Measurements from ENCODE around the gene NUCKS1. TPM values are rescaled to one million over a fixed set of nuclear protein-coding genes. Genes with fewer than 3 reads are reported as not detected.

Gene NUCKS1
- total RNA-seq, 1 experiment from 2014 or later: 276 TPM

- CTCF ChIA-PET: interaction anchor here (0.8 to 1.4 kb wide), 2 partner anchors 11 to 45 kb away, joined by 3 to 4 read pairs; partner anchors contain the start of gene SLC45A3
- H3K9me3 Mint-ChIP-seq (ENCODE audit: low read depth, unreplicated experiment): no peaks in the 10 kb centered on the region
- peaks cover 26% of the 10 kb centered on the region for H3K36me3 Mint-ChIP-seq (ENCODE audit: insufficient read depth, unreplicated experiment)
- H3K4me1 Mint-ChIP-seq (ENCODE audit: low read depth, unreplicated experiment): peaks cover 78% of the 10 kb centered on the region
- DNase-seq: no peak
- H3K27ac Mint-ChIP-seq (ENCODE audit: unreplicated experiment): peak overlapping the region; percentile 61
- peak overlapping the region; percentile 18 for H3K4me3 Mint-ChIP-seq (ENCODE audit: low read depth, unreplicated experiment)
- BruUV-seq (replicated peaks): no TSS peak
- no peaks in the 10 kb centered on the region for H3K27me3 Mint-ChIP-seq (ENCODE audit: unreplicated experiment)
- intact Hi-C loops (cut with micrococcal nuclease; ENCODE audit: unreplicated experiment): no loop called here
- TF ChIP-seq CTCF (IDR thresholded peaks at IDR 0.05; ENCODE audit: unreplicated experiment): no peak
Measured at GRCh38 chr1:205669341-205670149, 80.4 kb downstream of the NUCKS1 start.

GRCh38 chr1:205668951-205669340 is 81.0 kb downstream of the NUCKS1 start:
- peaks cover 84% of the 10 kb centered on the region for H3K4me1 Mint-ChIP-seq (ENCODE audit: low read depth, unreplicated experiment)
- intact Hi-C loops (cut with micrococcal nuclease; ENCODE audit: unreplicated experiment): no loop called here
- no TSS peak for BruUV-seq (replicated peaks)
- H3K4me3 Mint-ChIP-seq (ENCODE audit: low read depth, unreplicated experiment): peak overlapping the region; percentile 18
- H3K27ac Mint-ChIP-seq (ENCODE audit: unreplicated experiment): peak overlapping the region; percentile 61
- H3K9me3 Mint-ChIP-seq (ENCODE audit: low read depth, unreplicated experiment): no peaks in the 10 kb centered on the region
- CTCF ChIA-PET: interaction anchor here (0.8 to 1.4 kb wide), 3 partner anchors 10 to 46 kb away, joined by 3 to 4 read pairs (median 4); partner anchors contain the start of gene SLC45A3
- DNase-seq: no peak
- TF ChIP-seq CTCF (IDR thresholded peaks at IDR 0.05; ENCODE audit: unreplicated experiment): no peak
- H3K36me3 Mint-ChIP-seq (ENCODE audit: insufficient read depth, unreplicated experiment): peaks cover 32% of the 10 kb centered on the region
- no peaks in the 10 kb centered on the region for H3K27me3 Mint-ChIP-seq (ENCODE audit: unreplicated experiment)

- H3K27me3 Mint-ChIP-seq (ENCODE audit: unreplicated experiment): no peaks in the 10 kb centered on the region
- CTCF ChIA-PET: interaction anchor here (1.3 to 1.6 kb wide), 3 partner anchors 9 to 47 kb away, joined by 3 to 7 read pairs (median 4); partner anchors contain the start of gene SLC45A3
- H3K9me3 Mint-ChIP-seq (ENCODE audit: low read depth, unreplicated experiment): no peaks in the 10 kb centered on the region
- H3K36me3 Mint-ChIP-seq (ENCODE audit: insufficient read depth, unreplicated experiment): peaks cover 36% of the 10 kb centered on the region
- intact Hi-C loops (cut with micrococcal nuclease; ENCODE audit: unreplicated experiment): no loop called here
- peaks cover 85% of the 10 kb centered on the region for H3K4me1 Mint-ChIP-seq (ENCODE audit: low read depth, unreplicated experiment)
- no TSS peak for BruUV-seq (replicated peaks)
- TF ChIP-seq CTCF (IDR thresholded peaks at IDR 0.05; ENCODE audit: unreplicated experiment): no peak
- peak overlapping the region; percentile 14 for H3K27ac Mint-ChIP-seq (ENCODE audit: unreplicated experiment)
- H3K4me3 Mint-ChIP-seq (ENCODE audit: low read depth, unreplicated experiment): peak overlapping the region; percentile 46
- no peak for DNase-seq
Measured at GRCh38 chr1:205667909-205668643, 81.9 kb downstream of the NUCKS1 start.

DNA sequence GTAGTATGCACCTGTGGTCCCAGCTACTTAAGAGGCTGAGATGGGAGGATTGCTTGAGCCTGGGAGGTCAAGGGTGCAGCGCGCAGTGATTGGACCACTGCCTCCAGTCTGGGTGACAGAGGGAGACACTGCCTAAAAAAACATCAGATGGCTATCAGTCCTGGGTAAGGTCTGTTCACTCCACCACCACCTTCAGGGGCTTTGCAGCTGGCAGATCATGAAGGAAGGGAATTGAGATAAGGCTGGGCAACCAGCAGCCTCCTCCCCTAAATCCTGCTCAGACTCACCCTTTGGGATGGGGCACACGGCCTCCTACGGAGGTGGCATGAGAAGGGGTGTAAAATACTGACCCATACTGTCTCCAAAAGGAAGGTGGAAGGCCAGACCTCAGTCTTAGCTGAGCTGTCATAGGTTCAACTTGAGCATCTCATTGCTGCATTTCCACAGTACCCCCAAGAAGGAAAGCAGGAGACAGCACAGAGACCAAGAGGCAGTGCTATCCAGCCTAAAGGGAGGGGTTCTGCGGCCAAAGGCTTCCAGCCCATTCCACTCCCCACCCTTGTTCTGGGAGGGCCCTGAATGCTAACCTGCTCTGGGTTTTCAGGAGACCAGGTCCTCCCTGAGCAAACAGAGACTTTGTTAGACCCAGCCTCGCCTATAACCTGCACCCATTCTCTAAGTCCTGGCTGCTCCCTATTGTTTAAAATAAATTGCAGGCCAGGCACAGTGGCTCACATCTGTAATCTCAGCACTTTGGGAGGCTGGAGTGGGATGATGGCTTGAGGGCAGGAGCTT is 83.4 kb downstream of the NUCKS1 start:
- Mint-ChIP-seq H3K27ac (ENCODE audit: unreplicated experiment) (peak overlapping the region; percentile 63), H3K4me1 (ENCODE audit: low read depth, unreplicated experiment) (peaks cover 83% of the 10 kb centered on the region), H3K36me3 (ENCODE audit: insufficient read depth, unreplicated experiment) (peaks cover 38% of the 10 kb centered on the region), H3K27me3 (ENCODE audit: unreplicated experiment) (no peaks in the 10 kb centered on the region), H3K9me3 (ENCODE audit: low read depth, unreplicated experiment) (no peaks in the 10 kb centered on the region), H3K4me3 (ENCODE audit: low read depth, unreplicated experiment) (no peak overlapping the region)
- DNase-seq: no peak
- CTCF ChIA-PET: interaction anchor here (1.6 kb wide), 2 partner anchors 14 to 45 kb away, joined by 4 to 7 read pairs; partner anchors contain the start of gene SLC45A3
- no peak for TF ChIP-seq CTCF (IDR thresholded peaks at IDR 0.05; ENCODE audit: unreplicated experiment)
- intact Hi-C loops (cut with micrococcal nuclease; ENCODE audit: unreplicated experiment): no loop called here
- no TSS peak for BruUV-seq (replicated peaks)

Measured in Calu3 (cell line).